PC-3 (cell line): Measurements from ENCODE around the gene NIN. TPM values are rescaled to one million over a fixed set of nuclear protein-coding genes. Genes with fewer than 3 reads are reported as not detected.

ENCODE experiments used
- ATAC-seq: fragments of 200-7000 bp; cut with Tn5 transposase; 2 replicates; pipeline ENCODE4 v1.9.1; 2020; ENCODE audit warnings: mild to moderate bottlenecking, moderate library complexity
- BruUV-seq: library from RNA; stranded (reverse); fragments of 400-500 nt; replicated peaks from 2 replicates; lab custom pipeline; 2021; lab: Mats Ljungman, UMichigan
- CTCF ChIA-PET: fragments of 300-600 bp; sonication (Branson Sonifier 250); formaldehyde crosslinking; loops from one replicate; lab custom pipeline; 2022; ENCODE audit warnings: antibody characterized with exemption; lab: Charles Lee
- POLR2A ChIA-PET: fragments of 300-600 bp; sonication (Branson Sonifier 250); formaldehyde crosslinking; loops from one replicate; lab custom pipeline; 2022; ENCODE audit warnings: antibody characterized with exemption; ENCODE audit not compliant: unreplicated experiment; lab: Charles Lee
- DNase-seq: peaks from one replicate; pipeline ENCODE4 v3.0.0-alpha.2; 2015
- H2AFZ ChIP-seq: fragments of 300-600 bp; sonication (generic); 2 replicates; pipeline ENCODE4 v1.6.0; 2016; ENCODE audit warnings: antibody characterized with exemption, low read length
- H3F3A ChIP-seq: fragments of 300-600 bp; sonication (generic); one replicate; pipeline ENCODE4 v1.6.0; 2017; ENCODE audit warnings: antibody characterized with exemption, low read length, control low read depth, mild to moderate bottlenecking; ENCODE audit not compliant: unreplicated experiment
- H3K27ac ChIP-seq: fragments of 300-600 bp; sonication (generic); 2 replicates; pipeline ENCODE4 v1.5.1; 2016; ENCODE audit warnings: mild to moderate bottlenecking, low read length
- H3K27me3 ChIP-seq: fragments of 300-600 bp; sonication (generic); 2 replicates; pipeline ENCODE4 v1.6.1; 2016; ENCODE audit warnings: low read length, mixed read lengths
- H3K36me3 ChIP-seq: fragments of 300-600 bp; sonication (generic); 2 replicates; pipeline ENCODE4 v1.6.1; 2016; ENCODE audit warnings: low read depth, mixed run types, low read length, mixed read lengths
- H3K4me1 ChIP-seq: fragments of 300-600 bp; sonication (generic); 2 replicates; pipeline ENCODE4 v1.5.1; 2016; ENCODE audit warnings: low read length; ENCODE audit not compliant: insufficient read depth
- H3K4me2 ChIP-seq: fragments of 300-600 bp; sonication (generic); 2 replicates; pipeline ENCODE4 v1.6.0; 2016; ENCODE audit warnings: low read length
- H3K4me3 ChIP-seq: fragments of 300-600 bp; sonication (generic); 2 replicates; pipeline ENCODE4 v1.5.1; 2016; ENCODE audit warnings: mild to moderate bottlenecking, low read length, mixed read lengths
- H3K79me2 ChIP-seq: fragments of 300-600 bp; sonication (generic); 2 replicates; pipeline ENCODE4 v1.6.1; 2017; ENCODE audit warnings: low read length, mixed read lengths
- H3K9ac ChIP-seq: fragments of 300-600 bp; sonication (generic); 2 replicates; pipeline ENCODE4 v1.6.0; 2016; ENCODE audit warnings: mild to moderate bottlenecking, low read length
- H3K9me2 ChIP-seq: fragments of 300-600 bp; sonication (generic); replicated peaks from 2 replicates; pipeline ENCODE4 v1.6.1; 2016; ENCODE audit warnings: mixed run types, low read length, mixed read lengths
- H3K9me3 ChIP-seq: fragments of 300-600 bp; sonication (generic); 2 replicates; pipeline ENCODE4 v1.6.1; 2016; ENCODE audit warnings: low read length, mixed read lengths
- H4K20me1 ChIP-seq: fragments of 300-600 bp; sonication (generic); 2 replicates; pipeline ENCODE4 v1.6.1; 2016; ENCODE audit warnings: low read length, mixed read lengths
- CTCF ChIP-seq: fragments of 300-600 bp; sonication (generic); conservative IDR thresholded peaks from 2 replicates; pipeline ENCODE4 v1.5.1; 2017; ENCODE audit warnings: antibody characterized with exemption, low read depth, mild to moderate bottlenecking, low read length
- EZH2 ChIP-seq: fragments of 300-600 bp; sonication (generic); IDR thresholded peaks from one replicate; pipeline ENCODE4 v1.6.1; 2017; ENCODE audit warnings: antibody characterized with exemption, mild to moderate bottlenecking, low read length; ENCODE audit not compliant: unreplicated experiment
- EZH2phosphoT487 ChIP-seq: fragments of 300-600 bp; sonication (generic); IDR thresholded peaks from 2 replicates; pipeline ENCODE4 v1.6.1; 2018; ENCODE audit warnings: mild to moderate bottlenecking, antibody characterized with exemption, low read length, borderline replicate concordance
- intact Hi-C: fragments of 100-400 bp; cut with micrococcal nuclease; formaldehyde crosslinking; loops from 2 replicates; pipeline ENCODE4 v1.9.0; 2023
- total RNA-seq: library from RNA; depleted of rRNA; stranded (reverse); fragments of >200 nt; gene quantifications from 2 replicates; pipeline ENCODE4 v1.2.3, GENCODE V29; 2014

The NIN gene
- total RNA-seq, 1 experiment from 2014 or later, result 34.3 TPM

GRCh38 chr14:50784683-50785456 lies 46.1 kb downstream of the NIN start:
- Histone ChIP-seq H3K9me2 (no peaks in the 10 kb centered on the region), H3K9ac (no peak overlapping the region), H3K79me2 (no peaks in the 10 kb centered on the region), H3F3A (no peaks in the 10 kb centered on the region), H3K27me3 (no peaks in the 10 kb centered on the region), H3K4me1 (peaks cover 15% of the 10 kb centered on the region), H3K4me2 (no peak overlapping the region), H3K9me3 (no peaks in the 10 kb centered on the region), H4K20me1 (no peaks in the 10 kb centered on the region), H3K36me3 (no peaks in the 10 kb centered on the region), H3K4me3 (no peak overlapping the region), H3K27ac (no peak overlapping the region), H2AFZ (no peak overlapping the region)
- CTCF ChIA-PET, result interaction anchor here (0.9 kb wide), 1 partner anchor 9 kb away, joined by 3 read pairs; no protein-coding TSS in a partner anchor
- intact Hi-C loops, result loop anchor here (5.0 kb wide), 1 partner anchor 157 kb away; the partner anchor contains the start of gene PYGL
- ATAC-seq (no peak), DNase-seq (no peak)
- POLR2A ChIA-PET, result interaction anchor here (0.6 to 0.7 kb wide), 2 partner anchors 45 to 178 kb away, joined by 5 to 11 read pairs; no protein-coding TSS in a partner anchor
- no TSS peak for BruUV-seq
- no peak for TF ChIP-seq CTCF
- TF ChIP-seq EZH2phosphoT487, result no peak
- TF ChIP-seq EZH2, result no peak

GRCh38 chr14:50783563-50783962 lies 47.4 kb downstream of the NIN start:
- DNase-seq (no peak), ATAC-seq (no peak)
- TF ChIP-seq CTCF (no peak), EZH2phosphoT487 (no peak), EZH2 (no peak)
- no peak overlapping the region for H2AFZ ChIP-seq
- no peaks in the 10 kb centered on the region for H3F3A ChIP-seq
- H3K4me1 ChIP-seq, result peaks cover 15% of the 10 kb centered on the region
- no peaks in the 10 kb centered on the region for H3K36me3 ChIP-seq
- no peaks in the 10 kb centered on the region for H3K79me2 ChIP-seq
- intact Hi-C loops, result no loop called here
- ChIA-PET CTCF (no interaction called here), POLR2A (no interaction called here)
- H3K27me3 ChIP-seq, result no peaks in the 10 kb centered on the region
- no peak overlapping the region for H3K4me3 ChIP-seq
- H3K9me3 ChIP-seq, result no peaks in the 10 kb centered on the region
- H3K4me2 ChIP-seq, result no peak overlapping the region
- no peaks in the 10 kb centered on the region for H4K20me1 ChIP-seq
- no peaks in the 10 kb centered on the region for H3K9me2 ChIP-seq
- no TSS peak for BruUV-seq
- H3K27ac ChIP-seq, result no peak overlapping the region
- no peak overlapping the region for H3K9ac ChIP-seq

- DNase-seq, result no peak
- H3K9ac ChIP-seq, result no peak overlapping the region
- H3K4me3 ChIP-seq, result no peak overlapping the region
- peaks cover 23% of the 10 kb centered on the region for H3K4me1 ChIP-seq
- no peak overlapping the region for H3K27ac ChIP-seq
- no peak for ATAC-seq
- no peak overlapping the region for H3K4me2 ChIP-seq
- BruUV-seq, result no TSS peak
- CTCF ChIA-PET, result interaction anchor here (1.1 kb wide), 1 partner anchor 80 kb away, joined by 3 read pairs; no protein-coding TSS in a partner anchor
- H3K9me3 ChIP-seq, result no peaks in the 10 kb centered on the region
- H4K20me1 ChIP-seq, result no peaks in the 10 kb centered on the region
- TF ChIP-seq CTCF (no peak), EZH2phosphoT487 (no peak), EZH2 (no peak)
- intact Hi-C loops, result no loop called here
- H3K9me2 ChIP-seq, result no peaks in the 10 kb centered on the region
- no peak overlapping the region for H2AFZ ChIP-seq
- H3K79me2 ChIP-seq, result no peaks in the 10 kb centered on the region
- POLR2A ChIA-PET, result no interaction called here
- no peaks in the 10 kb centered on the region for H3K27me3 ChIP-seq
- H3F3A ChIP-seq, result peaks cover 9% of the 10 kb centered on the region
- no peaks in the 10 kb centered on the region for H3K36me3 ChIP-seq
These were observed 50.6 kb downstream of the NIN start for GRCh38 chr14:50780393-50780792.
